SW480 (cell line): ENCODE results near the gene HTR6.
"Not testable (repeated sequence)": the region's sequence is repeated elsewhere in the genome, so short reads cannot be mapped to it uniquely, and the experiment has no call there.

Experiments used
- DNase-seq: peaks from one replicate; pipeline ENCODE4 v3.0.0-alpha.2; 2016; ENCODE audit warnings: low spot score

The HTR6 gene

DNA sequence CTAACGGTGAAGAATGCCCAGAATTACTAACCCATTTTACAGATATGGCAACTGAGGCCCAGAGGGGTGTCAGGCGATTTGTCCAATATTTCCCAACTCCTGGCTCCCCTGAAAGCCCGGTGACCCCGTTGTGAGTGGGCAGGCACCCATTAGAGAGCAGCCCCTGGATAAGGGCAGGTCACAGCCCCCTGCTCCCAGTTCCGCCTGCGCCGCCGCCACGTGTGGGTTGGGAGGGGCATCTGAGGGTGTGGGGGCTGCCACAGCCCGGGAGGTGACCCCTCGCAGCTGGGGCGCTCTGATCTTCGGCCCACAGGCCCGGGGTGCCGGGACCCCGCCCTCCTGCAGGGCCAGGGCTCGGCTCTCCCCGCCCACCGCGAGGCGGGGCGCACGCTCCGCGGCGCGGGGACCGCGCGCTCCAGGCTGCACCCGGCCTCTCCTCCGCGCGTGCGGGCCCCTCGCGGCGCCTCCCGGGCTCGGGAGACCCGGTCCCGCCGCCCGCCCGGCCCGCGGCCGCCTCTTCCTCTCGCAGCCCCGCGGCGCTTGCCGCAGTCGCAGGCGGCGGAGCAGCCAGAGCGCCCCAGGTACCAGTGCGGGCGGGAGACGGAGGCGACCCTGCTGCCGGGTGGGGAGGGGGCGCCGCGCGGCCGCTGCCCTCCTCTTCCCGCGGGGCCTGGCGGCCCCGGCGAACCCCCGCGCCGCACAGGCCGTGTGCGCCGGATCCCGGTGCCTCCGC lies at the start of gene HTR6:
TSS of gene HTR6 (plus strand) at position 423 of the 733 bp plus-strand sequence. CDS start 879 bp downstream, outside the sequence.
- DNase-seq: no peak

- DNase-seq: no peak
Observed at GRCh38 chr1:19615438-19615837, 49.2 kb upstream of the HTR6 start.

DNA sequence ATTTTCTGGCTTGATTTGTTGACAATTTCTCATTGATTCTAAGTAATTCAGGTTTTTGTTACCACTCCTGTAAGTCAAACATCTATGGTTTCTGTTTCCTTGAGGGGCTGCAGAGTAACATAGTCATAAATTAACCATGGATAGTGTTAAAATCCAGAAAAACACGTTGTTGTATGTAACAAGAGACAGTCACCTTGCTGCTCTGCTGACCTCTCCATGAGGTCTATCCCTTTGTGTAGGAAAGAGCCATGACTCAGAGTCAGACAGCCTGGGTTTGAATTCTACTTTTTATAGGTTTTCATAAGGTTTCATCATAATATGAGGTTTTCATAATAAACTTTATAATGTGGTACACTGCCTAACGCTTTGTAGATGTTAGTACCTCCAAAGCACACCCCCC lies 48.2 kb upstream of the HTR6 start:
- no peak for DNase-seq

DNA sequence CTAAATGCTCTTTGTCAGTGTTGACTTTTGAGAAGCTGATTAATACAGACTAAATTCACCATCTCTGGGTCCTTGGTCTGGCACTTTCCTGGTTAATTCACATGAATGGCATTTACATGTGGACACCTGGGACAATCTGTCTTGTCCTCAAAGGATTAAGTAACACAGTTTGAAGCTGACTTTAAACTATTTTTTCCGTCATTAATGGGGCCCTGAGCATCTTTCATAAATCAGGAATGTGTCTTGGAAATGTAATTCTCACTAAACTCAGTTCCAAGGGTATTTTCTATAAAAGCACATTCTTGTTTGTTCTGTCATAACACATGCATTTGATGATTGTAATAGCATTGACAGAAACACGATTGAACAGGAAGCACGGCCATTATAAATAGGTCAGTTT lies 47.3 kb upstream of the HTR6 start:
- DNase-seq: no peak

GRCh38 chr1:19618428-19618827 lies 46.2 kb upstream of the HTR6 start:
- no peak for DNase-seq

- DNase-seq: no peak
Observed at GRCh38 chr1:19619697-19620384, 44.8 kb upstream of the HTR6 start.

DNA sequence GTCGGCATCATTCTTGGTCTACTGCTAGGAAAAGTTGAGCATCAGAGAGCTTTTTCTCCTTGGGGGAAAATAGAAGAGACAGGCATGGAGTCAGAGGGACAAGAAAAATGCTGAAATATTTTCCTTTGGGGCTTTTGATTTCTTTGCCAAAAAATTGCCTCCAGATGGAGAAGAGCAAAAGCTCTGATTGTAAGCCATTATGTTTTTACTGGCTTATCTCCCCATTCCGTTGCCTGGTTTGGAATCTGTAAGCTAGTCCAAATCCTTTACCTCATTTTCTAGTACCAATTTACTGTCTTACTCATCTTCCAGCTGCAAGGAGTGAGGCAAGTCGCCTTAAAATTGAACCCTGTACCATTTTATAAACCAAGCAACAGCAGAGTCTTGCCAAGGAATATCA lies 43.9 kb upstream of the HTR6 start:
- no peak for DNase-seq

DNA sequence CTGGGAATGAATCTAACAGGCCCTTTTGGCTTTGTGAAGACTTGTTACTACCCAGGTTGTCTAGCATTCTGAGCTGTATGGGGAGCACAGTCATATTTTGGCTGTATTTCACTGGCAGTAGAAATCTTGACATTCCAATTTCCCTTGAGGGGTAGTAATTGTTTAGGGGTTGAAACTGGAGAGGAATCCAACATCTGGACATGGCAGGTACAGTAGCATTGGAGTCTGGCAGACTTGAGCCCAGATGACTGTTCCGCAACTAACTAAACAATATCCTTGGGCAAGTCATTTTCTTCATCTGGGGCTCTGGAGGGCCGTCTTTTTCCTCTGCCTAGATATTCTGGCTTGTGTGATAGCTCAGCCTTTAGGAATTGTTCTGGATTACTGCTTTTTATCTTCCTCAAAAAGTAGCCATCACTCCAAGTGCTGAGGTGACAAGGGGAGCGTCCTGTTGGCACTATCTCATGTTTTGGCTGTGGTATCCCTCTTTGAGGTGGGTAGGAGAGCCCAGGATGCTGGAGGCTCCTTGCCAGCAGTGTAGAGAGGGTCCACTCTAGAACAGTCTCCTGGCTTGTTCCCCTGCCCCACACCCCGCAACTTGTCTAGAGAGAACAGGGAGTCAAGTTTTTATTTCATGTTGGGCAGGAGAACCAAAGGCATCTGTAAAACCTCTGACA lies 43.3 kb upstream of the HTR6 start:
- no peak for DNase-seq

GRCh38 chr1:19622204-19622603 lies 42.5 kb upstream of the HTR6 start:
- DNase-seq: no peak

DNA sequence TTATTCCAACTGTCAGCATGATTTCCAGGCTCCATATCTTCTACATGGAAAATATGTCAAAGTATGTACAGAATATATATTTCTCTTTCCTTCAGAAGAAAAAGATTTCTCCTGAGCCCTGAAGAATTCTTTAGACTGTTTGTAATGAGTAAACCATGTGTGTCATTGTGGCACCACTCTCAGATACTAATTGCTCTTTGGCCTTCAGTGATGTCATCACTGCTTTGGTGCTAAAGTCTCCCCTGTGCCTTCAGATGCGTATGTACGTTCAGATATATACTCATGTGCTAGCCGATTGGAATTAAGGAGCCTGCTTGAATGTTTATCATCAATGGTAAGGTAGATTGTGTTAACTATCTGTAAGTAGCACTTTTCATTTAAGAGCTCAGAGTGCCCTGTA lies 41.2 kb upstream of the HTR6 start:
- DNase-seq: no peak

DNA sequence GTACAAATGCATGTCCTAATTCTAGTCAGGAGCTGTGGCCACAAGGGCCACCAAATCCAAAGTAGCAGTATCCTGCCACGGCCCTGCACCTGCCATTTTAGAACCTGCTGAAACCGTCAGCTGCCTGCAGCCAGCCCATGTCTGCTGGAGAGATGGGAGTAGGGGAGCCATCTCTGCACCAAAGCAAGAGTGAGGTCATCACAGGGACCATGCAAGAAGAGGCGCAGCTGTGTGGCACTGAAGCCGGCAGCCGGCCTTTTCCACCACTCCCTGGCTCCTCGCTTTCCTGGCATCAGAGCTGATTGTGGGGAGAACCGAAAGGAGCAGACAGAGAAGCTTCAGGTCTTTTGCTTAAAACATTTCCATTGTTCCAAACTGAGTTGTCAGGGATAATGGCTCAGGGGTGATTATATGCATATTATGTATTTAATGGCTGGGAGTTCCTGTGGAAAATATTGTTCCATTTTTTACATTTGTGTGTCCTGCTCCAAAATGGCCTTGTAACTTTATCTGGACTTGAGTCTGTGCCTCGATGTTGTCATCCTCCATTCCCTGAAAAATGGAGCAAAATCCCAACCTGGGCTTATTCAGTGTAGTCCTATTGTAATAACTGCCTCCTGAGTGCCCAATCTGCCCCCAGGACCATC lies 39.3 kb upstream of the HTR6 start:
- no peak for DNase-seq

GRCh38 chr1:19628879-19629278 lies 35.8 kb upstream of the HTR6 start:
- DNase-seq: no peak

DNA sequence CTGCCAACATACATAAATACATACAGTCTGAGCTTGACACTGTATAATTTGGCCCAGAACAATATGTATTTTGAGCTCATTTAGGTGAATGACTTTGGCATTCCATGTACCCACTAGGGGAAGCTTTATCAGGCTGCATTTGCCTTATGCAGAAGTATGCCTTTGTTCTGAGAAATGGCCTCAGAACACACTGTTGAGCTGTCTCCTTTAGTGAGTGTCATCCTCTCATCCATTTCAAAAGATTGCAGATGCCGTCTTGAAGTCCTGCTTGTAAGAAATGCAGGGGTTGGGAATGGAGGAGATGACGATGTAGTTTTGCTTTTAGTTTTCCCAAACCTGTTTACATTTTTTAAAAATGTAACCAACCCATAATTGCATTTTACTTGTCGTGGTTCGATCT lies 35.3 kb upstream of the HTR6 start:
- no peak for DNase-seq

- not testable (repeated sequence) for DNase-seq
Observed at GRCh38 chr1:19630192-19630591, 34.5 kb upstream of the HTR6 start.

DNA sequence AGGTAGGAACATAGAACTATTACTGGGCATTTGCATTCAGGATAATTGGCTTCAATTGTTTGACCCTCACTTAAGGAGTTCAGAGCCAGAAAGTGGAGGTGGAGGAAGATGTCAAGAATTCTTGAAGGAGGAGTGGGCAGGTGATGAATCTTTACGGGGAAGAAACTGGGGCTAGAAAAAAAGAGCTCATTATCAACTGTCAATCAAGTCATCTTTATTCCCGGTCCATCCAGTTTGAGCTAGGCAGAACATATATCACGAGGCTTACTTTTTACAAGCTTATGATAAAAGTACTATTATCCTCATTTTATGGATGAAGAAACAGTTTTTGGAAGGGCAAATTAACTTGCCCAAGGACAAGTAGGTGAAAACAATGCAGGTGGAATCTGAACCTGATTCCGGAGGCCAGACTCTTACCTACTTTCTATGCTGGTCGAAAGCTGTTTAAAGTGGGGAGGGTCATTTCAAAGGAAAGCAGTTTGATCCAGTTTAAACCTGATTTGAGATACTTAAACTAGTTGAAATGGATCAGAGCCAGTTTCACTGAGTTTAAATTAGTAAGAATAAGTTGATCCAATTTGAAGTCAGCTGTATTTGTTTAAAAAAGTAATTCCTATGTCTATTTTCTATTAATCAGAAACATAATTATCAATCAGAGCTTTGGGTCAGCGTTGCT lies 33.8 kb upstream of the HTR6 start:
- no peak for DNase-seq

- DNase-seq: no peak
Observed at GRCh38 chr1:19632211-19632610, 32.5 kb upstream of the HTR6 start.

DNA sequence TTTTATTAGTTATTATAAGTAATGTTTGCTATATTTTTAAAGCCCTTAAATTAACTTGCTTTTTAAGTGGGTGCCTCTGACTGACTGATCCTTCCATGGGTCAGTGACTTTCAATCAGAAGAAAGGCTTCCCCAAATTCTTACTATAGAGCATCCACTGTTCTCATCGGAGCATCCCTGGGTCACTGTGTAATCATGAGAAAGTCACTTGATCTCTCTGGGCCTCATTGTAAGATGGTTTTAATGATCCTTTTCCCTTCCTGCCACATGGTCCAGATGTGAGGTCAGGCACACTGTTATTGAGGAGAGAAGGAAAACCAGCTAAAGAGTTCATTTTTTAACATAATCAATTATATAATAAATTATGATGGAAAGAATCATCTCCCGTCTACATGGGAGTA lies 31.6 kb upstream of the HTR6 start:
- DNase-seq: no peak

GRCh38 chr1:19635064-19635463 lies 29.6 kb upstream of the HTR6 start:
- not testable (repeated sequence) for DNase-seq

GRCh38 chr1:19635646-19636045 lies 29.0 kb upstream of the HTR6 start:
- no peak for DNase-seq

DNA sequence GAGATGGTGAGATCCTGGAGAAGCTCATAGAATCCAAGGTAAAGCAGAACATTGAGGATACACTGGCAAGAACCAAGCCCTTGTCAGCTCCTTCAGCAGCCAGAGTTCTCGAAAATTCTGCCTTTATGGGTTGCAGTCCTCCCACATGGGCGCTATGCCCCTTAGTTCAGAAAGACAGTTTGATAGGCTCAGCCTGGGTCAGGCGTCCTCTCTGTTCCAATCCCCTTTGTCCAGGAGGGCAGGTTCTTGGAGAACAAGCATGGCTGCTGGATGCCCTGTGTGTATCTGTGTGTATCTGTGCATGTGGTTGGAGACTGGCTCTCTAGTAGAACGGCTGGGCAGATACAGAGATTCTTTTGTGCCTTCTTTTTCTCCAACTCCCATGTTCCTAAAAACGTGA lies 28.6 kb upstream of the HTR6 start:
- DNase-seq: no peak

DNA sequence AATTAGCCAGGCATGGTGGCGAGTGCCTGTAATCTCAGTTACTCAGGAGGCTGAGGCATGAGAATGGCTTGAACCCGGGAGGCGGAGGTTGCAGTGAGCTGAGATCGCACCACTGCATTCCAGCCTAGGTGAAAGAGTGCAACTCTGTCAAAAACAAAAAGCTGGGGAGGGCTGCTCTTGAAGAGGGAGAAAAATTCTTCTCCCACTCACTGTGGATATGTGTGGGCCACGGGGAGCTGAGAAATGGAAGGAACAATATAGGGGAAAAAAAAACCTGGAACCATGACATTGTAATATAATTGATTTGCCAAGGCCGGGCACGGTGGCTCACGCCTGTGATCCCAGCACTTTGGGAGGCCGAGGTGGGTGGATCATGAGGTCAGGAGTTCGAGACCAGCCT lies 27.9 kb upstream of the HTR6 start:
- DNase-seq: not testable (repeated sequence)

GRCh38 chr1:19637606-19638005 lies 27.1 kb upstream of the HTR6 start:
- no peak for DNase-seq
